ENCODE results near the gene UBL7. TPM values are rescaled to one million over a fixed set of nuclear protein-coding genes. Genes with fewer than 3 reads are reported as not detected.

Gene UBL7
- 10 to 100 TPM; 49.9 to 62.6 TPM for total RNA-seq

GRCh38 chr15:74460871-74461846 is at the start of gene UBL7:
UBL7 (minus strand) TSS chr15:74461160; CDS start chr15:74458867, 2,293 bp downstream.

GRCh38 chr15:74433592-74434262 is 27.2 kb downstream of the UBL7 start, which contains the start of gene SEMA7A:
SEMA7A (minus strand) TSS chr15:74433958; CDS start chr15:74433918, 40 bp downstream.

Small RNA genes lying within 50 kb of the gene (small RNA-seq; reads per million reads assigned to genes)
- gene MIR6881 (0.39 to 0.52 reads per million in 2 donors), gene RF00591 (0 reads per million in 2 donors)

Other genes starting within 250 kb of the UBL7 start
- not detected for gene CCDC33, start 224.8 kb downstream of the UBL7 start, total RNA-seq
- under 1 TPM in 1 of 2 donors, not detected in 1; 0.69 TPM for gene CYP11A1, start 93.5 kb downstream of the UBL7 start, total RNA-seq
- gene SEMA7A, start 27.2 kb downstream of the UBL7 start, total RNA-seq: 10 to 100 TPM in 1 of 2 donors, 1 to 10 TPM in 1; 9.3 to 11.7 TPM
- gene ARID3B, start 80.1 kb upstream of the UBL7 start, total RNA-seq: 1 to 10 TPM in 1 of 2 donors, under 1 TPM in 1; 0.69 to 1.7 TPM
- gene CLK3, start 154.7 kb upstream of the UBL7 start, total RNA-seq: 10 to 100 TPM; 39.6 to 49.3 TPM
- gene EDC3, start 234.9 kb upstream of the UBL7 start, total RNA-seq: 10 to 100 TPM in 1 of 2 donors, 1 to 10 TPM in 1; 4.8 to 14.7 TPM